Islet precursor cell (in vitro differentiated cells): ENCODE measurements around the gene SP3.

Experiments
- DNase-seq: peaks from one replicate; pipeline ENCODE4 v3.0.0-alpha.2; 2018

Gene SP3

DNA sequence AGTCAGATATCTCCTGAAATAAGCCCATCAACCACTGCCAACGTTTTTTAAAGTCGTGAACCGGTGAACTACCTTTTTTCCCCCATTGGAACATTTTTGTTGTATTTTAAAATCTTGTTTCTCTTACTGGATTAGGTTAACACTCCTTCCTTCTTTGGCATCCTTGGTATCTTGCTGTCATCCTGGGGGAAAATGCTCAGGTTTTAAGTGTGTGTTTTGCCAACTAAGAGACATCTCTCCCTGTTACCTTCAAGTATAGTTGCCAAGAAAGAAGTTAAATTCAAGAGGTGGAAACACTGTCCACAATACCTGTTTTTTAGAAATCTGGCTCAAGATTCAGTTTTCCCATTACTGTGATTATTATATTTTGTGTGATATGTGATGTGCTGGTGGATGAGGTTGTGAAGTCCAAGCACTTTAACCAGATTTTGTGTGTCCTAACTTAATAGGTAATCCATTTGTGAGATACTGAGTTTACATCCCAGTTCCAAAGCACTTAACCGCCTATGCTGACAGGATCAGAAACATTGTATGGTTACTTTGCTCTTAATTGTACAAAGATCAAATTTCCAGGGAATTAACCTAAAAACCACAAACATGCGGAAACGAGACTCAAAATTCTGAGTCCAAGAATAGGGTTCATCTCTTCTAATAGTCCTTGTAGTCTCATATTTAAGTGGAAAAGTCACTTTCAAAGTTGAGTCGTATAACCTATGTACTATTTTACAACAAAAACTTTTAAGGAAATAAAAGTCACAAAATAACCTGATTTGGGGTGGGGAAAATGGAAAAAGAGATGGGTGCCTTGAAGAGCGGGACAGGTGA lies 1.3 kb upstream of the SP3 start:
- DNase-seq, result no peak

DNA sequence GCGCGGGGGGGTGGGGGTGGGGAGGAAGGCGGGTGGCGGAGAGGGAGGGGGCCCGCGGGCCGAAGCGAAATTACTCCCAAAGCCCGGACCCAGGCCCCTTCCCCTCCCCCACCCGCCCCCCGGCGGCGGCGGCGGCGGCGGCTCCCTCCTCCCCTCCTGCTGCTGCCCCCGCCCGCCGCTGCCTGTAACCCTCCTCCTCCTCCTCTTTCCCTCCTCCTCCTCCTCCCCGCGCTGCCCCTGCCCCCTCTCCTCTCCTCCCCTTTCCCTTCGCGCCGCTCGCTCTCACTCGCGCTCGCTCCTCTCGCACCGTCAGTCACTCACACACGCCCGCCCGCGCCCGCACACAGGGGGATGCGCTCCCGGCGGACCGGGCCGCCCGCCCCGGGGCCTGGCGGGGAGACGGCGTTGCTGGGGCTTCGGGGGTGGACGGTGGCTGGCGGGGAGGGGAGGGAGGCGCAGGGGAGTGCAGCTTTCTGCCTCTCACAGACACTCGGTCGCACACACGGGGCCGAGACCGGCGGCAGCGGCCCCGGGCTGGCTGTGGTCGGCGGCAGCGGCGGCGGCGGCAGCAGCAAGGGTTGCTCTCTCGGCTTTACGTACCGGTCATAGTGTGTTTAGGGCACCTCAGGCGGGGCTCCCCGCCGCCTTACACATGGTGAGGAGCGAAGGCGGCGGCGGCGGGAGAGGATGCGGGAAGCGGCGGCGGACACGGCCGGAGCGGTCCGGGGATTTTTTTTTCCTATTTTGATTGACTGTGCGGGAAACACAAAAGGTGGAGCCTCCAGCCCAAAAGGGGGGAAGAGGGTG lies 405 bp downstream of the SP3 start:
- peak; percentile 96 for DNase-seq

DNA sequence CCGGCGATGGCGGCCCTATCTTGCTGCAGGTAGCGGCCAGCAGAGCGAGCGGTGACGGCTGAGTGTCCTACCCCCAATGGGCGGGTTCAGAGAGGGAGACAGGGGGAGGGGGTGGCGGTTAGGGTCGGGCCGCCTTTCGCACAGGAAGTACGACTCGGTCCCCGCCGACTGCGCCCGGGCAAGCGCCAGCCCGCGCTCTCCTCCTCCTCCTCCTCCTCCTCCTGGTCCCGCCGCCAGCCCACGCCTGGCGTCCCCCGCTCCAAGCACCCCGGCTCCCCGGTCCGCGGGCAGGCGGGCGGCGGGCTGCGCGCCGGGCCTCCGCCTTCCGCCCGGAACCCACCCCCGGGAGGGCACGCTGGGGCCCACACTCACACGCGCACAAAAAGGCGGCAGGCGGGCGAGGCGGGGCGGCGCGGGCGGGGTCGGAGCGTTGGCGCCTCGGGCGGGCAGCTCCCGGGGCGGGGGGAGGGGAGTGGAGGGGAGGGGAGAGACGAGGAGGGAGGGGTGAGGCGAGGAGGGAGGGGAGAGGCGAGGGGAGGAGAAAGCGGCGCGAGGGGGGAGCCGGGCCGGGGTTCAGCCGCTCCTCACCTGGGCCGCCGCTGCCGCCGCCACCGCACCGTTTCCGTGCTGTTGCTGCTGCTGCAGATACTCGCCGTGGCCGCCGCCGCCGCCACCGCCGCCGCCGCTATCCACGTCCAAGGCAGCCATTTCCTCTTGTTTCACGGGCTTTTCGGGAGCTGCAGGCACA lies 1.2 kb downstream of the SP3 start:
- peak; percentile 96 for DNase-seq

DNA sequence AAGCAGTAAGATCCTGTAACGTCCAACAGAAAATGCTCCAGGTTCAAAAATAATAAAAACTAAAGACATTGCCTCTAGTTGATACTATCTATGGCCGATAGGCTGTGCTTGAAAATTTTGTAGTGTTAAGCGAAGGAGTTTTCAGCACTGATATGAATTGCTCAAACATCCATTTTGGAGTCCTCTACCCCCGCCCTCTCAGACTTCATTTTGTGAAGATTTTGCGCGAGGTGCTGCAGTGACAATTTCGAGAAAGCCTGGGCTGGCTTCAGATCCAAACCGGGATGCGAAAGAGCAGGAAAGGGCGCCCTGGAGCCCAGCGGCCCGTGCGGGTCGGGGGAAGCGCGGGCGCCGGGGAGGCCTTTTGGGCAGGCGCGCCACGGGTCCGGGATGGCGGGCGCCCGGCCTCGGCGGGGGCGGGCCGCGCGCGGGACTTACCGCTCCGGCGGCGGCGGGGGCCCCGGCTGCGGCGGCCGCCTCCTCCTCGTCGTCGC lies 1.8 kb downstream of the SP3 start:
- no peak for DNase-seq

DNA sequence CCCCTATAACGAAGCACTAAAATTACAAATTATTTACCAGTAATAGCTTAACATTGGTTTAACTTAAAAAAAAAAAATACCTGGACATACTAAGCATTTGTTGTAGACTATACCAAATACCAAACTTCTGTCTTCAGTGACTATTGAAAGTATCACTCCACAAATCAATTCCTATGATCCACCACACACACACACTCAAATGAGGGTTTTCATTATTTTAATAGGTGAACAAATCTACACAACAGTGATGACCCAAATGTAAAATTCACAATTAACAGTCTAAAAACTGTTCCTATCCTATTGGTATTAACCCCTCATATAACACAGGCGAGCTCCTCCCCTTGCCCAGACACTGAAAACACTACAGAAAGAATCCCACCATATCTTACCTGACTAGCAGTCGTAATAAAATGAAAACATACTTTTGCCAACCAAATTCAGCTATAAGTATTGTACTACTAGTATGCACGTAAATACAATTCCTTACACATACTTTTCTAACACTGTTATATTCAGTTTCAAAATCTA lies 2.5 kb downstream of the SP3 start:
- no peak for DNase-seq

DNA sequence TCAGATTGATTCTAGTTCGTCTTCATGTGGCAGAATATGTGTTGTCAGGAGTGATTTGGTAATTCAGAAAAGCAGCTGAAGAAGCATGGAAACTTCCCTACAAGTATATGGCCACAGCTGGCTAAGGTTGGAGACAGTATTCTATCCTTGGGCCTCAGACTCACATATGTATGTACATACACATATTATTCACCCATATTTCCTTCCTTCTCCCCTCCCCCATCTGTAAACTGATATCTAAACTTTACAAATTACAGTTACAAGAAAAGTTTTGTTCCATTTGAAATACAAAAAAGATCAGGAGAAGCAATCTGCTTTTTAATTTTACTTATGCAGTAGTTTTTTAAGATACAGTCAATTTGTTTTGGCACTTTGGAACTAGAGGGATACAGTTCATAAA lies 3.1 kb downstream of the SP3 start:
- DNase-seq, result no peak

DNA sequence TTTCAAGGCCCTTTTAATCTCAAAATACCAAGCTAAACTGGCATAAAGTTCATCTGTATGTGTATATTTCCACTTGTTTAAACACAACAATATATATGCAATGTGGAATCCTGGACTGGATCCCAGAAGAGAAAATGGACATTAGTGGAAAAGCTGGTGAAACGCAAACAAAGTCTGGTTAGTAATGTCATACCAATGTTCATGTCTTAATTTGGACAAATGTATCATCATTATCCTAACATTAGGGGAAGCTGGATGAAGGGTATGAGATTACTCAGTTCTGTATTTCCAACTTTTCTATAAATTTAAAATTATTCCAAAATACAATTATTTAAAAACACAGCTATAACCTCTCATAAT lies 3.8 kb downstream of the SP3 start:
- DNase-seq, result no peak

DNA sequence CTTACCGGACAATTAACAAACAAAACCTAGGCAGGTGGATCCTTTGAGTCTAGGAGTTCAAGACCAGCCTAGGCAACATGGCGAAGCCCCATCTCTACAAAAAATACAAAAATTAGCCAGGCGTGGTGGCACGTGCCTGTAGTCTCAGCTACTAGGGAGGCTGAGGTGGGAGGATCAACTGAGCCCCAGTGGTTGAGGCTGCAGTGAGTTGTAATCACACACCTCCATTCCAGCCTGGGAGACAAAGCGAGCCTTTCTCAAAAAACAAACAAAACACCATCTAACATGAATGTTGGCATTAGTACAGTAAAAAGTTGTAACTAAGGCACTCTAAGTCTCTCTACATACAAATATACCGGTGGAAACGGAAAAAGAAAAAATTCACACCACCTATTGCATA lies 5.3 kb downstream of the SP3 start:
- DNase-seq, result no peak

DNA sequence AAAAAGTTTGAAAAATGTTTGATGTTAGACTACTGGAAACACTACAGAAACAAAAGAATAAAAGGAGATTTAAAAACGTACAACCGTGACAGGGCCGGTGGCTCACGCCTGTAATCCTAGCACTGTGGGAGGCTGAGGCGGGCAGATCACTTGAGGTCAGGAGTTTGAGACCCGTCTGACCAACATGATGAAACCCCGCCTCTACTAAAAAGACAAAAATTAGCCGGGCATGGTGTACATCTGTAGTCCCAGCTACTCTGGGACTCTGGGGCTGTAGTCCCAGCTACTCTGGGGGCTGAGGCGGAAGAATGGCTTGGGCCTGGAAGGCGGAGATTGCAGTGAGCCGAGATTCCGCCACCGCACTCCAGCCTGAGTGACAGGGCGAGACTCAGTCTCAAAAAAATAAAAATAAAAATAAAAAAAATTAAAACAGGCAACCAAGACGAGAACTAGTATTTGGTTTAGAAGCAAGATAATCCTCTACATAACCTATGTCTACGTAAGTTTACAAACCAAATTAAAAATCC lies 5.8 kb downstream of the SP3 start:
- no peak for DNase-seq

DNA sequence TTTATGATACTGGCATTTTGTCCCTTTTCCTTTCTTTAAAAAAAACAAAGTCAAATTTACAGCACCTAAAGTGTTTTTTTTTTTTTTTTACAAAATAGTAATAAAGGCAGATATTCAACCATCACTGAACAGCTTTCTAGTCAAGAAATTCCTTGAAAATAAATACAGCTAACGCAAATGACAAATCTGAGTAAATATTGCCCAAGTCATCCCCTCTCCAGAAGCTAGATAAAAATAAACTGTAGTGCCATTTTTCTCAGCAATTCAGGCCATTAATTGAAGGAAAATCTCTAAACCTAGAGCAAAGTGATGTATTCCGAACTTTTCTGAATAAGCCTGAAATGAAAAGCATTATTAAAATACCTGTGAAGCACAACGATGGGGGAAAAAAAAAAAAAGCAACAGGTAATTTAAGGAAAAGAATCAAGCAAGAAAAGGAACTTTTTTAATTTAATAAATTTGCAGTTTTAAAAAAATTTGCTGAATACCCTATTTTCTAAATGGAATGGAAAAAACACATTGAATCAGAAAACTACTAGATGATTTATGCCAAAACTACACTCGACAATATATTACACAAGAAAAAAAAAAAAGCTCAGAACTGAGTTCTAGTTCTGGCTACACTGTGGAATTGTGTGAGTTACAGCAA lies 6.9 kb downstream of the SP3 start:
- DNase-seq, result no peak

DNA sequence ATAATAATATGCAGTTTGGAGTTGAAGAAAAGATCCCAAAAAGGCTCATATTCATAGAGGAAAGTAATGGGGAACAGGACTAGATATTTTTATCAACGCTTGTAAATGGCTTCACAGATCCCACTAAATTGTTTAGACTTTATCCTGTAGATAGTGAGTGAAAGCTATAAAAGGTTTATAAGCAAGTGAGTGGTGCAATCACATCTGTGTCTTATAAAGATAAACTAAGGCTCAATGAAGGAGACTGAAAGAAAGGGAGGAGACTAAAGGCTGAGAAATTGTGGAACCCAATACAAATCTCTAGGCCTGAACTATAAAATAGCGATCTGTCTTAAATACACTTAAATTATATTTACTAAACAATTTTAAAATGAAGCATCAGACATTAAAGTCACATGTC lies 7.7 kb downstream of the SP3 start:
- no peak for DNase-seq

DNA sequence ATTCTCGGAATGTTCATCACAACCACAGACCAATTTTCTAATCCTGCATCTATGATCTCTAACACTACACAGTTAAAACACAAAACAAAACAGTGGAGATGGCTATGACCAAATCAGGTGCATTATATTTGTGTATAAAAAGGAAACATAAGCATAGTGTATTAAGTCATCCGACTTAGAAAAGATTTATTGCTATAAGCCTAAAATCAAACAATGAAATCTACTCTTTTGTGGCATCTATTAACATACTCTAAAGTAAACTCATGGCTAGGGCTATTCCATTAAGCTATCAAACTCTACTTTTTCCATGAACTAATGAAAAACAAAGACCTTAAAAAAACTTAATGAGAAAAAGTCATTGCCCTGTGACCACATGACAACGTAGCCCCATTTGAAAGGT lies 8.7 kb downstream of the SP3 start:
- DNase-seq, result no peak

DNA sequence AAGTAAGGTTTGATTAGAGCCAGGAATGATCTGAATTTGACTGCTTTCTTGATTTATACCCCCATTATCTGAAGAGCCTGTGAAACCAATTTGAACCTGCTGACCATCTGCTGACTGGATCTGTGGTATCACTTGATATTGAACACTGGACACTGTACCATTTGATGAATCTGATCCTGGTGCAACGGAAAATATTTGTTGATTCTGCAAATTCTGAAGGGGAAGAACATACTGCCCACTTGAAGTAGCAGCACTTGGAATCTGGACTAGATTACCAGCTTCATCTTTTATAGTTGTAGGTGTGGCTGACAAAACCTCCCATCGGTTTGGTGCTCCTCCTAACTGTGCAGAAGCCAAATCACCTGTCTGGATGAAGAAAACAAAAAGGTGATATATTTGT lies 9.3 kb downstream of the SP3 start:
- no peak for DNase-seq

DNA sequence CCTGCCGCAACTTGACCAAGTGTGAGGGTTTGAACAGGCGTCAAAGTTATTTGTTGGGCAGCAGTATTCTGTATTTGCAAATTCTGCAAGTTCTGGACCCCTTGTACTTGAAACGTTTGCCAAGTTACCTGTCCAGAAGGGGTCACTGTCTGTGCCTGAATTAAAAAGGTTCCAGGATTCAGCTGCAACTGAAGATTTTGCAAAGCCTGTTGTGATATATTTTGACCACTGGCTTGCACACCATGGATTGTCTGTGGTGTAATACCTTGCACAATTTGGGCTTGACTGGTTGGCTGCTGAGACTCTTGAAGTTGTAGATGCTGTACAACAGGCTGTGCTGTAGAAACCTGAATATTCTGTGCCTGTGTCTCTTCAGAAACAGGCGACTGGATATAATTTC lies 10.2 kb downstream of the SP3 start:
- no peak for DNase-seq

DNA sequence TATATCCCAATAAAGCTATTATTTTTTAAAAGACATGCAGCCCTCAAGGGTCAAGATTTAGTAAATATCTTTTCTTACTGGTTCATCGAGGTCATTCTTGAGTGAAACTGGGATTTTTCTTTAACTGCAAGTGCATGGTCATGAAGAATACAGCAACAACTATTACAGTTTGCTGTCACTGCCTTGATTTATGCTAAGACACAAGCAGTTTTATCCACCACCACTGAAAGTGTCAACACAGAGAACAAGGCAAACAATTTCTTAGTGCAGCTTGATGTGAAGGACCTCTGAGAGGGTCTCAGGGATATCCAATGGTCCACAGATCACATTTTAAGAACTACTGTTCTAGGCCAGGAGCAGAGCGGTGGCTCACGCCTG lies 12.1 kb downstream of the SP3 start:
- DNase-seq, result no peak

DNA sequence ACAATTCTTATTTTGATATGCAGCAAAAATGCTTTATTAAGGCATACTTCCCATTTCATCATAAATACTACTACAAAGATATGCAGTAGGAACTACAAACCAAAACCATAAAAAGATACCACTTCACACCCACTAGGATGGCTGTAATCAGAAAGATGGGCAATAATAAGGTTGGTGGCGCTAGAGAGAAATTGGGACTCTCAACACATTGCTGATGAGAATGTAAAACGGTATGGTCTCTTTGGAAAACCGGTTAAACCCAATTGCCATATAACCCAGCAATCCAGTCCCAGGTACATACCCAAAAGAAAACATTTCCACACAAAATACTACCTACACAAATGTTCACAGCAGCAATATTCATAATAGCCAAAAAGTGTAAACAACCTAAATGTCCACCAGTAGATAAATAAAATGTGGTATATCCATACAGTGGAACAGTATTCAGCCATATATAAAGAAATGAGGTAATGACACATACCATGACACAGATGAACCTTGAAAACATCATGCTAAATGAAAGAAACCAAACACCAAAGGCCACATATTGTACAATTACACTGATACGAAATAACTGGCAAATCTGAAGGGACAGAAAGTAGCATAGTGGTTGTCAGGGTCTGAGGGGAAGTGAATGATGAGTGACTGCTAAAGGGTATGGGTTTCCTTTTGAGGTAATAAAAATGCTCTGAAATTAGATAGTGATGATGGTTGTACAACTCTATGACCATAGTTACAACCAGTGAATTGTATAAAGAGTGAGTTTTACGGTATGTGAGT lies 12.7 kb downstream of the SP3 start:
- DNase-seq, result no peak

DNA sequence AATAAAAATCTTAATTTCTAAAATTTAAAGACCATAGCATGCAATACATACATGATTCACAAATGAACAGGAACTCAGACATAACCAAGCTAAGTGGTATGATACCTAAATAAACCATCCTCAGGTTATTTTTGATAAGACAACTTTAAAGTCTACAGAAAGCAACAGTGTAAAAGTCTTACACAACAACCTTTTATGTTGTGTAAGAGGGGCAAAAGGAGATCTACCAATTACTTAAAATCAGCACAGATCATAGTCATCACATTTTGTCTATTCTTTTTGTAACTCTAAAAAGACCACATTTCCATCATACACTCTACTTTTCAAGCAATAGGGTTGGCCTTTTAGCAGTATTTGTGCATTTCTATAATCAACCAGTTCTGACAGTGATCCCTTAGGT lies 16.3 kb downstream of the SP3 start:
- DNase-seq, result no peak

DNA sequence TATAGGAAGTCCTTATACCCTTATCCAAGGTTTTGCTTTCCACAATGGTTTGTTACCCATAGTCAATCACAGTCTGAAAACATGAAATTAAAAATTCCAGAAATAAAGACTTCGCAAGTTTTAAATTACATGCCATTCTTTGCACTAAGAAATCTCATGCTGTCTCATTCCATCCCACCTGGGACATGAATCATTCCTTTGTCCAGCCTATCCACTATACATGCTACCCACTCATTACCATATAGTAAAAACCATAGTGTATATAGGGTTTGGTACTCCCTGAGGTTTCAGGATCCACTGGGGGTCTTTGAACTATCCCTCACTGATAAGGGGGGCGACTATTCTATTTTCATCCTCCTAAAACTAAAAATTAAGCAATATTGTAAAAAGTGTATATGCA lies 17.0 kb downstream of the SP3 start:
- no peak for DNase-seq

DNA sequence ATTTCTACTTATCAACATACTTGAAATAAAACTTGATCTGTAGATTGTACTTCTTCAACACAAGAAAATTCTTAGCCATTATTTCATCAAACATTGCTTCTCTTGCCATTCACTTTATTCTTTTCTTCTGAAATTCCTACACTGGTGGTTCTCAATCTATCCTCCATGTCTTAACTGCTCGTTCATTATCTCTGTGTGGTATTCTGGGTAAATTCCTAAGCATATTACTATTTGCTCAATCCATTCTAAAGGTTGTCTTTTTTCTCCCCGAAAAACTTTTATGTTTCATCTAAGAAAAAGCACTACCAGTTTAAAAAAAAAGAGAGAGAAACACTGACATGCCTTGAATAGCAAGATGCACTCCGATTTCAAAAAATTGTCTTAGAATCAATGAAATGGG lies 18.0 kb downstream of the SP3 start:
- no peak for DNase-seq

DNA sequence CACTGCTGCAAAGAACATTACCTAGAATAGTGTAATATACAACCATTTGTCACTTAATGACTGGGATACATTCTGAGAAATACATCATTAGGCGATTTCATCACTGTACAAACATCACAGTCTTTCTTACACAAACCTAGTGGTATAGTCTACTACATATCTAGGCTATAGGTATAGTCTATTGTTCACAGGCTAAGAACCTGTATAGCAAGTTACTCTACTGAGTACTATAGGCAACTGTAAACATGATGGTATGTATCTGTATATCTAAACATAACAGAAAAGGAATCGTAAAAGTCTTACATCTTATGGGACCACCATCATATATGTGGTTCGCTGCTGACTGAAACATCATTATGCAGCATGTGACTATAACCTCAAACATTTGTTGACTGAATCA lies 21.4 kb downstream of the SP3 start:
- no peak for DNase-seq

DNA sequence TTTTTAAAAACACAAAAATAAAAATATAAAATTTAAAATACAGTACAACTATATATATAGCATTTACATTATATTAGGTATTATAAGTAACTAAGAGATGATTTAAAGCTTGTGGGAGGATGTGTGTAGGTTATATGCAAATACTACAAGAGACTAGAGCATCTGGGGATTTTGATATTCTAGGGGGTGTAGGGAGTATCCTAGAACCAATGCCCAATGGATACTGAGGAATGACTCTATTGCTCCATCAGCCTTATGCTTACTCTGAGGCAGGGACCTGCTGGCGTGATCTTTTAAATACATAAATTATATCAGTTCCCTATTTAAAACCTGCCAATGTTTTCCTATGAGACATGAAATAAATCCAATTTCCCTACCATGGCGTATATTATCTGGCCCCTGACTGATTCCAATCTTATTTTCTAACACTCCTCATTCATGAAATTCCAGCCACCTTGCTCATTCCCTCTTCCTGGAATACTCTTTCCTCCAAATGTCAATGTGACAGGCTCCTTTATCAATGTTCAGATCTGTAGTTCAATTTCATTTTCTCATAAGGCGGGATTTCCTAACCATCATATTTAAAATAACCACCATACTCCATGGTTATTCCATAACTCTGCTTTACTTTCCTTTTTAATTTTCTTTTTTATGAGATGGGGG lies 22.2 kb downstream of the SP3 start:
- no peak for DNase-seq
